Uterus (tissue), 4 donors: ENCODE data around the gene NR4A3. TPM values are rescaled to one million over a fixed set of nuclear protein-coding genes. Genes with fewer than 3 reads are reported as not detected.

ENCODE experiments used
- DNase-seq, 2 donors: peaks; one replicate each; pipeline ENCODE4 v3.0.0-alpha.2; 2019 to 2020
- H3K27ac ChIP-seq, 2 donors: fragments of 200-600 bp; sonication (generic); 1 replicate in 1 of 2; 2 replicates in 1 of 2; pipeline ENCODE4 v1.5.1; 2016 to 2018
- H3K27me3 ChIP-seq, 2 donors: fragments of 200-600 bp; sonication (generic); one replicate each; pipeline ENCODE4 v1.5.1; 2018 to 2019; ENCODE audit warnings: control low read depth in 1 of 2
- H3K36me3 ChIP-seq, 2 donors: fragments of 200-600 bp; sonication (generic); one replicate each; pipeline ENCODE4 v1.5.1; 2019; ENCODE audit warnings: control low read depth in 1 of 2
- H3K4me1 ChIP-seq, 2 donors: fragments of 200-600 bp; sonication (generic); one replicate each; pipeline ENCODE4 v1.5.1; 2018 to 2019; ENCODE audit warnings: control low read depth in 1 of 2
- H3K4me3 ChIP-seq, 2 donors: fragments of 200-600 bp; sonication (generic); 1 replicate in 1 of 2; 2 replicates in 1 of 2; pipeline ENCODE4 v1.5.1; 2018 to 2019; ENCODE audit warnings: mild to moderate bottlenecking in 1 of 2
- H3K9me3 ChIP-seq, 2 donors: fragments of 200-600 bp; sonication (generic); one replicate each; pipeline ENCODE4 v1.5.1; 2019; ENCODE audit warnings: control low read depth in 1 of 2
- CTCF ChIP-seq, 4 experiments: fragments of 200-600 bp in 2 of 4; fragments of 450-650 bp in 2 of 4; sonication (generic) in 2 of 4; IDR thresholded peaks; one replicate each; pipeline ENCODE4 v1.5.1; 2016 to 2019; ENCODE audit warnings: antibody characterized with exemption in 4 of 4, mild to moderate bottlenecking in 2 of 4, moderate library complexity in 1 of 4
- POLR2A ChIP-seq, 2 donors: fragments of 450-650 bp; IDR thresholded peaks; one replicate each; pipeline ENCODE4 v1.6.1; 2016; ENCODE audit warnings: antibody characterized with exemption in 2 of 2, mild to moderate bottlenecking in 1 of 2, moderate library complexity in 1 of 2
- intact Hi-C: fragments of 100-400 bp; cut with DNase I; formaldehyde crosslinking; loops from one replicate; pipeline ENCODE4 v1.15.1; 2023; ENCODE audit warnings: low total_unique reads
- total RNA-seq, 4 donors: library from RNA; depleted of rRNA in 3 of 4; stranded (reverse); fragments of >200 nt in 3 of 4; gene quantifications; one replicate each; pipeline versions ENCODE4 v1.1.0 to v1.2.4, GENCODE V29; 2014 to 2023
- donor health status: DM: yes; HTN: yes; CAD: no.

The NR4A3 gene
- total RNA-seq, 4 donors from 2014 or later: under 0.01 to 5.5 (median 2.0) TPM

GRCh38 chr9:99828054-99828416 is 6.3 kb downstream of the NR4A3 start:
- Histone ChIP-seq H3K4me1 (peaks cover 0 to 12% of the 10 kb centered on the region in 2 donors), H3K27ac (no peak overlapping the region), H3K4me3 (no peak overlapping the region), H3K9me3 (no peaks in the 10 kb centered on the region), H3K36me3 (no peaks in the 10 kb centered on the region), H3K27me3 (no peaks in the 10 kb centered on the region)
- no peak for DNase-seq
- intact Hi-C loops: loop anchor here (10.0 kb wide), 1 partner anchor 587 kb away; no protein-coding TSS in a partner anchor
- TF ChIP-seq POLR2A (IDR thresholded peaks at IDR 0.05) (no peak), CTCF (IDR thresholded peaks at IDR 0.05) (no peak)

GRCh38 chr9:99828417-99829176 is 6.9 kb downstream of the NR4A3 start:
- Histone ChIP-seq H3K36me3 (no peaks in the 10 kb centered on the region), H3K27me3 (no peaks in the 10 kb centered on the region), H3K4me3 (no peak overlapping the region), H3K9me3 (no peaks in the 10 kb centered on the region), H3K27ac (no peak overlapping the region), H3K4me1 (peaks cover 0 to 12% of the 10 kb centered on the region in 2 donors)
- intact Hi-C loops: loop anchor here (10.0 kb wide), 1 partner anchor 586 kb away; no protein-coding TSS in a partner anchor
- TF ChIP-seq CTCF (IDR thresholded peaks at IDR 0.05): no peak
- no peak for TF ChIP-seq POLR2A (IDR thresholded peaks at IDR 0.05)
- no peak for DNase-seq

GRCh38 chr9:99831857-99832557 is 10.3 kb downstream of the NR4A3 start:
- DNase-seq: no peak
- no peak overlapping the region for H3K27ac ChIP-seq
- TF ChIP-seq POLR2A (IDR thresholded peaks at IDR 0.05): no peak
- TF ChIP-seq CTCF (IDR thresholded peaks at IDR 0.05): no peak
- H3K27me3 ChIP-seq: no peaks in the 10 kb centered on the region
- H3K4me3 ChIP-seq: no peak overlapping the region
- H3K36me3 ChIP-seq: no peaks in the 10 kb centered on the region
- intact Hi-C loops: no loop called here
- no peaks in the 10 kb centered on the region for H3K4me1 ChIP-seq
- no peaks in the 10 kb centered on the region for H3K9me3 ChIP-seq

- no peaks in the 10 kb centered on the region for H3K9me3 ChIP-seq
- H3K4me3 ChIP-seq: no peak overlapping the region
- H3K27me3 ChIP-seq: no peaks in the 10 kb centered on the region
- no peaks in the 10 kb centered on the region for H3K4me1 ChIP-seq
- DNase-seq: no peak
- H3K27ac ChIP-seq: no peak overlapping the region
- H3K36me3 ChIP-seq: no peaks in the 10 kb centered on the region
- intact Hi-C loops: no loop called here
- no peak for TF ChIP-seq POLR2A (IDR thresholded peaks at IDR 0.05)
- TF ChIP-seq CTCF (IDR thresholded peaks at IDR 0.05): no peak
Observed at GRCh38 chr9:99832558-99832864, 10.8 kb downstream of the NR4A3 start.

- intact Hi-C loops: no loop called here
- Histone ChIP-seq H3K9me3 (no peaks in the 10 kb centered on the region), H3K4me3 (no peak overlapping the region), H3K27me3 (no peaks in the 10 kb centered on the region), H3K27ac (no peak overlapping the region), H3K4me1 (no peaks in the 10 kb centered on the region), H3K36me3 (no peaks in the 10 kb centered on the region)
- DNase-seq: no peak
- TF ChIP-seq CTCF (IDR thresholded peaks at IDR 0.05) (no peak), POLR2A (IDR thresholded peaks at IDR 0.05) (no peak)
Observed at GRCh38 chr9:99833735-99834134, 12.1 kb downstream of the NR4A3 start.
